Activated naive CD4-positive, alpha-beta T cell treated with anti-CD3 and anti-CD28 coated beads, Interleukin-2, amount 10 ng/mL, durations not matched to agents 7 days and 5 days (primary cell): ENCODE results near the gene CD300C.

Experiments used
- CTCF ChIA-PET: fragments of 350-600 bp; sonication (Branson Sonifier 250); formaldehyde crosslinking; loops from one replicate; lab custom pipeline; 2021; ENCODE audit warnings: antibody characterized with exemption; lab: Charles Lee
- DNase-seq: peaks from one replicate; pipeline ENCODE4 v3.0.0-alpha.2; 2020
- H3K27ac Mint-ChIP-seq: one replicate; pipeline ENCODE4 v1.8.0; 2021; ENCODE audit warnings: mild to moderate bottlenecking, moderate library complexity, mixed read lengths
- H3K27me3 Mint-ChIP-seq: one replicate; pipeline ENCODE4 v1.8.0; 2021; ENCODE audit warnings: mild to moderate bottlenecking, mixed read lengths
- H3K36me3 Mint-ChIP-seq: one replicate; pipeline ENCODE4 v1.8.0; 2021; ENCODE audit warnings: mixed read lengths
- H3K4me1 Mint-ChIP-seq: one replicate; pipeline ENCODE4 v1.8.0; 2021; ENCODE audit warnings: mixed read lengths
- H3K4me3 Mint-ChIP-seq: one replicate; pipeline ENCODE4 v1.8.0; 2021; ENCODE audit warnings: mild to moderate bottlenecking, moderate library complexity, mixed read lengths
- H3K9me3 Mint-ChIP-seq: one replicate; pipeline ENCODE4 v1.8.0; 2021; ENCODE audit warnings: mixed read lengths

Gene CD300C

GRCh38 chr17:74552037-74552436, 6.1 kb upstream of the CD300C start:
- no peaks in the 10 kb centered on the region for H3K36me3 Mint-ChIP-seq
- DNase-seq = no peak
- H3K27ac Mint-ChIP-seq = no peak overlapping the region
- H3K4me1 Mint-ChIP-seq = peaks cover 15% of the 10 kb centered on the region
- H3K9me3 Mint-ChIP-seq = no peaks in the 10 kb centered on the region
- H3K4me3 Mint-ChIP-seq = no peak overlapping the region
- CTCF ChIA-PET = no interaction called here
- peaks cover 52% of the 10 kb centered on the region for H3K27me3 Mint-ChIP-seq

- Mint-ChIP-seq H3K4me1 (peaks cover 24% of the 10 kb centered on the region), H3K9me3 (no peaks in the 10 kb centered on the region), H3K36me3 (no peaks in the 10 kb centered on the region), H3K4me3 (no peak overlapping the region), H3K27ac (no peak overlapping the region), H3K27me3 (peaks cover 49% of the 10 kb centered on the region)
- CTCF ChIA-PET = no interaction called here
- DNase-seq = no peak
Measured at GRCh38 chr17:74550602-74551001, 4.7 kb upstream of the CD300C start.

GRCh38 chr17:74549343-74549742, 3.4 kb upstream of the CD300C start:
- Mint-ChIP-seq H3K9me3 (no peaks in the 10 kb centered on the region), H3K36me3 (no peaks in the 10 kb centered on the region), H3K4me3 (no peak overlapping the region), H3K27me3 (peaks cover 48% of the 10 kb centered on the region), H3K27ac (no peak overlapping the region), H3K4me1 (peaks cover 29% of the 10 kb centered on the region)
- DNase-seq = no peak
- CTCF ChIA-PET = no interaction called here

- Mint-ChIP-seq H3K4me3 (no peak overlapping the region), H3K4me1 (peaks cover 29% of the 10 kb centered on the region), H3K9me3 (no peaks in the 10 kb centered on the region), H3K36me3 (no peaks in the 10 kb centered on the region), H3K27me3 (peaks cover 39% of the 10 kb centered on the region), H3K27ac (peak overlapping the region; percentile 38)
- DNase-seq = peak; percentile 61
- CTCF ChIA-PET = interaction anchor here (1.0 to 1.1 kb wide), 3 partner anchors 16 to 179 kb away, joined by 3 to 4 read pairs (median 3); no protein-coding TSS in a partner anchor
Measured at GRCh38 chr17:74547736-74548135, 1.8 kb upstream of the CD300C start.

GRCh38 chr17:74547264-74547663, 1.3 kb upstream of the CD300C start:
- no peak overlapping the region for H3K27ac Mint-ChIP-seq
- CTCF ChIA-PET = interaction anchor here (1.1 kb wide), 1 partner anchor 178 kb away, joined by 3 read pairs; no protein-coding TSS in a partner anchor
- no peaks in the 10 kb centered on the region for H3K36me3 Mint-ChIP-seq
- H3K4me1 Mint-ChIP-seq = peaks cover 29% of the 10 kb centered on the region
- H3K9me3 Mint-ChIP-seq = no peaks in the 10 kb centered on the region
- H3K4me3 Mint-ChIP-seq = no peak overlapping the region
- peaks cover 36% of the 10 kb centered on the region for H3K27me3 Mint-ChIP-seq
- DNase-seq = no peak

- H3K36me3 Mint-ChIP-seq = no peaks in the 10 kb centered on the region
- H3K4me1 Mint-ChIP-seq = peaks cover 29% of the 10 kb centered on the region
- H3K4me3 Mint-ChIP-seq = no peak overlapping the region
- CTCF ChIA-PET = interaction anchor here (1.3 kb wide), 1 partner anchor 14 kb away, joined by 4 read pairs; no protein-coding TSS in a partner anchor
- H3K27me3 Mint-ChIP-seq = peaks cover 29% of the 10 kb centered on the region
- H3K27ac Mint-ChIP-seq = no peak overlapping the region
- H3K9me3 Mint-ChIP-seq = no peaks in the 10 kb centered on the region
- DNase-seq = no peak
Measured at GRCh38 chr17:74546586-74546985, 671 bp upstream of the CD300C start.

- H3K9me3 Mint-ChIP-seq = no peaks in the 10 kb centered on the region
- DNase-seq = no peak
- H3K4me1 Mint-ChIP-seq = peaks cover 29% of the 10 kb centered on the region
- H3K27ac Mint-ChIP-seq = no peak overlapping the region
- peaks cover 28% of the 10 kb centered on the region for H3K27me3 Mint-ChIP-seq
- no peak overlapping the region for H3K4me3 Mint-ChIP-seq
- no peaks in the 10 kb centered on the region for H3K36me3 Mint-ChIP-seq
- CTCF ChIA-PET = interaction anchor here (0.6 to 1.3 kb wide), 3 partner anchors 13 to 149 kb away, joined by 3 to 5 read pairs (median 4); no protein-coding TSS in a partner anchor
Measured at GRCh38 chr17:74544991-74545842, 698 bp downstream of the CD300C start.

GRCh38 chr17:74543891-74544760, 1.8 kb downstream of the CD300C start:
- Mint-ChIP-seq H3K4me1 (peaks cover 29% of the 10 kb centered on the region), H3K4me3 (no peak overlapping the region), H3K36me3 (no peaks in the 10 kb centered on the region), H3K9me3 (no peaks in the 10 kb centered on the region), H3K27ac (no peak overlapping the region), H3K27me3 (peaks cover 30% of the 10 kb centered on the region)
- DNase-seq = no peak
- CTCF ChIA-PET = no interaction called here

- CTCF ChIA-PET = no interaction called here
- no peak overlapping the region for H3K27ac Mint-ChIP-seq
- no peak overlapping the region for H3K4me3 Mint-ChIP-seq
Measured at GRCh38 chr17:74543406-74543805, 2.5 kb downstream of the CD300C start.

GRCh38 chr17:74542727-74543383, 3.1 kb downstream of the CD300C start:
- CTCF ChIA-PET = no interaction called here
- Mint-ChIP-seq H3K27me3 (peaks cover 37% of the 10 kb centered on the region), H3K27ac (no peak overlapping the region), H3K9me3 (no peaks in the 10 kb centered on the region), H3K4me1 (peaks cover 22% of the 10 kb centered on the region), H3K4me3 (no peak overlapping the region), H3K36me3 (no peaks in the 10 kb centered on the region)
- no peak for DNase-seq

More at GRCh38 chr17:74543406-74543805, 2.5 kb downstream of the CD300C start:
- no peak for DNase-seq
- H3K4me1 Mint-ChIP-seq = peaks cover 28% of the 10 kb centered on the region
- H3K9me3 Mint-ChIP-seq = no peaks in the 10 kb centered on the region
- peaks cover 31% of the 10 kb centered on the region for H3K27me3 Mint-ChIP-seq
- H3K36me3 Mint-ChIP-seq = no peaks in the 10 kb centered on the region

- DNase-seq = no peak
- H3K4me1 Mint-ChIP-seq = peaks cover 15% of the 10 kb centered on the region
- H3K36me3 Mint-ChIP-seq = no peaks in the 10 kb centered on the region
- H3K27ac Mint-ChIP-seq = no peak overlapping the region
- H3K4me3 Mint-ChIP-seq = no peak overlapping the region
- peaks cover 39% of the 10 kb centered on the region for H3K27me3 Mint-ChIP-seq
- no peaks in the 10 kb centered on the region for H3K9me3 Mint-ChIP-seq
- CTCF ChIA-PET = no interaction called here
Measured at GRCh38 chr17:74542166-74542565, 3.7 kb downstream of the CD300C start.

- DNase-seq = no peak
- CTCF ChIA-PET = interaction anchor here (0.7 kb wide), 1 partner anchor 42 kb away, joined by 3 read pairs; no protein-coding TSS in a partner anchor
- Mint-ChIP-seq H3K4me3 (no peak overlapping the region), H3K27me3 (peaks cover 45% of the 10 kb centered on the region), H3K4me1 (peaks cover 11% of the 10 kb centered on the region), H3K36me3 (no peaks in the 10 kb centered on the region), H3K9me3 (no peaks in the 10 kb centered on the region), H3K27ac (no peak overlapping the region)
Measured at GRCh38 chr17:74541176-74542111, 4.5 kb downstream of the CD300C start.

GRCh38 chr17:74539281-74539820, 6.6 kb downstream of the CD300C start:
- H3K36me3 Mint-ChIP-seq = no peaks in the 10 kb centered on the region
- no peaks in the 10 kb centered on the region for H3K4me1 Mint-ChIP-seq
- DNase-seq = no peak
- H3K9me3 Mint-ChIP-seq = no peaks in the 10 kb centered on the region
- H3K27ac Mint-ChIP-seq = no peak overlapping the region
- H3K4me3 Mint-ChIP-seq = no peak overlapping the region
- peaks cover 47% of the 10 kb centered on the region for H3K27me3 Mint-ChIP-seq
- CTCF ChIA-PET = no interaction called here
